Stimulated activated CD8-positive, alpha-beta memory T cell treated with anti-CD3 and anti-CD28 coated beads, Interleukin-7, amount 100 ng/mL, for 1 hour (primary cell): Measurements from ENCODE around the gene LAMA2.

Source experiments
- DNase-seq, 2 donors: peaks; one replicate each; pipeline ENCODE4 v3.0.0-alpha.2; 2020; ENCODE audit warnings: low read depth in 2 of 2

The LAMA2 gene

GRCh38 chr6:129364767-129365166 lies 481.8 kb downstream of the LAMA2 start:
- no peak for DNase-seq

- DNase-seq = no peak
These were observed 485.1 kb downstream of the LAMA2 start for GRCh38 chr6:129368076-129368475.

GRCh38 chr6:129368970-129369369 lies 486.0 kb downstream of the LAMA2 start:
- no peak for DNase-seq

- DNase-seq = no peak
These were observed 486.8 kb downstream of the LAMA2 start for GRCh38 chr6:129369737-129370136.

- peak; percentile 9 to 20 for DNase-seq
These were observed 487.5 kb downstream of the LAMA2 start for GRCh38 chr6:129370268-129370916.

- no peak for DNase-seq
These were observed 498.9 kb downstream of the LAMA2 start for GRCh38 chr6:129381885-129382284.

- DNase-seq = no peak
These were observed 500.0 kb downstream of the LAMA2 start for GRCh38 chr6:129382916-129383315.

- no peak for DNase-seq
These were observed 502.2 kb downstream of the LAMA2 start for GRCh38 chr6:129385117-129385516.

GRCh38 chr6:129390900-129391299 lies 508.0 kb downstream of the LAMA2 start:
- DNase-seq = no peak

- DNase-seq = no peak
These were observed 510.7 kb downstream of the LAMA2 start for GRCh38 chr6:129393654-129394053.

GRCh38 chr6:129398764-129399163 lies 515.8 kb downstream of the LAMA2 start:
- no peak for DNase-seq

- DNase-seq = no peak
These were observed 519.3 kb downstream of the LAMA2 start for GRCh38 chr6:129402244-129402643.

- DNase-seq = no peak
These were observed 528.2 kb downstream of the LAMA2 start for GRCh38 chr6:129411092-129411491.

- DNase-seq = no peak
These were observed 533.5 kb downstream of the LAMA2 start for GRCh38 chr6:129416337-129416990.

GRCh38 chr6:129417416-129418086 lies 534.6 kb downstream of the LAMA2 start:
- DNase-seq = no peak

GRCh38 chr6:129419324-129419723 lies 536.4 kb downstream of the LAMA2 start:
- DNase-seq = no peak

- no peak for DNase-seq
These were observed 543.4 kb downstream of the LAMA2 start for GRCh38 chr6:129426343-129426742.

- no peak for DNase-seq
These were observed 547.0 kb downstream of the LAMA2 start for GRCh38 chr6:129429956-129430355.

GRCh38 chr6:129432738-129433137 lies 549.8 kb downstream of the LAMA2 start:
- no peak for DNase-seq

GRCh38 chr6:129434091-129434490 lies 551.2 kb downstream of the LAMA2 start:
- DNase-seq = no peak

- no peak for DNase-seq
These were observed 557.8 kb downstream of the LAMA2 start for GRCh38 chr6:129440691-129441090.

GRCh38 chr6:129444683-129445082 lies 561.7 kb downstream of the LAMA2 start:
- no peak for DNase-seq
